Nephron (organoid): Measurements from ENCODE around the gene TMEM117.
"Not testable (repeated sequence)": the region's sequence is repeated elsewhere in the genome, so short reads cannot be mapped to it uniquely, and the experiment has no call there.

Experiments used
- H3K27ac Mint-ChIP-seq, 3 experiments: 2 replicates each; pipeline ENCODE4 v1.8.0; 2020; ENCODE audit warnings: mixed read lengths in 3 of 3, mild to moderate bottlenecking in 2 of 3, moderate library complexity in 1 of 3
- H3K27me3 Mint-ChIP-seq: 2 replicates; pipeline ENCODE4 v1.8.0; 2021; ENCODE audit warnings: low read depth, mild to moderate bottlenecking, moderate library complexity, mixed read lengths
- H3K36me3 Mint-ChIP-seq: 2 replicates; pipeline ENCODE4 v1.8.0; 2020; ENCODE audit warnings: low read depth, mixed read lengths
- H3K4me1 Mint-ChIP-seq: 2 replicates; pipeline ENCODE4 v1.8.0; 2020; ENCODE audit warnings: mixed read lengths
- H3K4me3 Mint-ChIP-seq, 3 experiments: 2 replicates each; pipeline ENCODE4 v1.8.0; 2020; ENCODE audit warnings: mild to moderate bottlenecking in 3 of 3, mixed read lengths in 3 of 3, moderate library complexity in 2 of 3
- H3K9me3 Mint-ChIP-seq: 2 replicates; pipeline ENCODE4 v1.8.0; 2020; ENCODE audit warnings: mixed read lengths
- TF ChIP-seq, protein P1 (sequence below), 3 experiments: fragments of 200-600 bp; sonication (generic); IDR thresholded peaks; one replicate each; pipeline ENCODE4 v1.5.0; 2021; ENCODE audit warnings: antibody characterized with exemption in 3 of 3; ENCODE audit not compliant: unreplicated experiment in 3 of 3

Gene TMEM117

DNA sequence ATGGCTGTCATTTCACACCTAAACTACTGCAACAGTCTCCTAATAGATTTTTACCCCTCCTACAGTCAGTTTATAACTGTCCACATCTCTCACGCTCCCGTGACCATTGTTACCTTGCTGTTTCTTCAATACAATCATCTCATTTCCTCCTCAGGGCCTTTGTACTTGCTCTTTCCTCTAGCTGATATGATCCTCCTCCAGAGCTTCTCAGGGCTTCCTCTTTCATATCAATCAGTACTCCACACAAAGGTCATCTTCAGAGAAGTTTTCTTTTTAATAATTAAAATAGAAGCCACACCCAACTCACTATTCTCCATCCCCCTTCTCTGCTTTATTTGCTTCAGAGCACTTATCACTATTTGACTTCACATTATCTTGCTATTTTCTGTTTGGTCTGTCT, 532.0 kb downstream of the TMEM117 start:
- H3K4me1 Mint-ChIP-seq = no peaks in the 10 kb centered on the region
- TF ChIP-seq, protein P1, sequence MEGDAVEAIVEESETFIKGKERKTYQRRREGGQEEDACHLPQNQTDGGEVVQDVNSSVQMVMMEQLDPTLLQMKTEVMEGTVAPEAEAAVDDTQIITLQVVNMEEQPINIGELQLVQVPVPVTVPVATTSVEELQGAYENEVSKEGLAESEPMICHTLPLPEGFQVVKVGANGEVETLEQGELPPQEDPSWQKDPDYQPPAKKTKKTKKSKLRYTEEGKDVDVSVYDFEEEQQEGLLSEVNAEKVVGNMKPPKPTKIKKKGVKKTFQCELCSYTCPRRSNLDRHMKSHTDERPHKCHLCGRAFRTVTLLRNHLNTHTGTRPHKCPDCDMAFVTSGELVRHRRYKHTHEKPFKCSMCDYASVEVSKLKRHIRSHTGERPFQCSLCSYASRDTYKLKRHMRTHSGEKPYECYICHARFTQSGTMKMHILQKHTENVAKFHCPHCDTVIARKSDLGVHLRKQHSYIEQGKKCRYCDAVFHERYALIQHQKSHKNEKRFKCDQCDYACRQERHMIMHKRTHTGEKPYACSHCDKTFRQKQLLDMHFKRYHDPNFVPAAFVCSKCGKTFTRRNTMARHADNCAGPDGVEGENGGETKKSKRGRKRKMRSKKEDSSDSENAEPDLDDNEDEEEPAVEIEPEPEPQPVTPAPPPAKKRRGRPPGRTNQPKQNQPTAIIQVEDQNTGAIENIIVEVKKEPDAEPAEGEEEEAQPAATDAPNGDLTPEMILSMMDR (IDR thresholded peaks at IDR 0.05; ENCODE audit: unreplicated experiment in 3 of 3) = no peak
- no peaks in the 10 kb centered on the region for H3K36me3 Mint-ChIP-seq
- H3K9me3 Mint-ChIP-seq = no peaks in the 10 kb centered on the region
- H3K4me3 Mint-ChIP-seq = no peak overlapping the region
- no peak overlapping the region for H3K27ac Mint-ChIP-seq
- no peaks in the 10 kb centered on the region for H3K27me3 Mint-ChIP-seq

DNA sequence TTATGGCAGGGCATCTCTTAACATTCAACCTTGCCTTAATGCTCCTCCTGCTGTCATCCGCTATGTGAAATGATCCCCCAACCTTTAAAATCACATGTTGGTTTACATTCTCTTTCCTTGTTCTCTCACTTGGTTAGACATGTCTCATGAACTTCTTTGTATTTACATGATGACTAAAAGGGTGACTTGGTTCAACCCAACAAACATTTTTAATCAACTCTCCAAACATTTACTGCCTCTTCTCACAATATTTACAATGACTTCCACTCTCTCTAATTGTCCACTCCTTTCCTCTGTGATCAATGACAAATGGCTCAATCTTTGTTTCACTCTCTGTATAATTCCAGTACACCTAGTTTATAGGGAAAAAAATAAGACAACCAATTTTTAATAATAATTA, 534.1 kb downstream of the TMEM117 start:
- TF ChIP-seq, protein P1 (IDR thresholded peaks at IDR 0.05; ENCODE audit: unreplicated experiment in 3 of 3) = no peak
- no peak overlapping the region for H3K4me3 Mint-ChIP-seq
- no peaks in the 10 kb centered on the region for H3K9me3 Mint-ChIP-seq
- no peaks in the 10 kb centered on the region for H3K27me3 Mint-ChIP-seq
- H3K4me1 Mint-ChIP-seq = no peaks in the 10 kb centered on the region
- H3K27ac Mint-ChIP-seq = no peak overlapping the region
- H3K36me3 Mint-ChIP-seq = no peaks in the 10 kb centered on the region

DNA sequence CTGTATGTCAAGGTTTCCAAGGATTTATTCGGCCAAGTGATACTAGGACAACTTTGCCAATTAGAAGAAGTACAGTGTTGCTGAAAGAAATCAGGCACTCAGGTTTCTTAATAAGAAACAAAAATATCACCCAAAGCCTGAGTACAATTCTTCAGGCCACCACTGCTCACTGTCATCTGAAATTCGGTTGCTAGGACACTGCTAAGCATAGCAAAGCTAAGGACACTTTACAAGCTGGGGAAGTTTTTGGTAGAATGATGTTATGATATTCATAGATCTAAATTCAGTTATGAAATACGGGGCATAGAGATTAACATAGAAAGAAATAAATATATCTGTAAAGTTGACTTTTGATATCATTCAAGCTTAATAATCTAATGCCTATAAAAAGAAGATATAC, 535.1 kb downstream of the TMEM117 start:
- Mint-ChIP-seq H3K36me3 (no peaks in the 10 kb centered on the region), H3K9me3 (no peaks in the 10 kb centered on the region), H3K27ac (no peak overlapping the region), H3K4me1 (no peaks in the 10 kb centered on the region), H3K4me3 (no peak overlapping the region), H3K27me3 (no peaks in the 10 kb centered on the region)
- TF ChIP-seq, protein P1 (IDR thresholded peaks at IDR 0.05; ENCODE audit: unreplicated experiment in 3 of 3) = no peak

DNA sequence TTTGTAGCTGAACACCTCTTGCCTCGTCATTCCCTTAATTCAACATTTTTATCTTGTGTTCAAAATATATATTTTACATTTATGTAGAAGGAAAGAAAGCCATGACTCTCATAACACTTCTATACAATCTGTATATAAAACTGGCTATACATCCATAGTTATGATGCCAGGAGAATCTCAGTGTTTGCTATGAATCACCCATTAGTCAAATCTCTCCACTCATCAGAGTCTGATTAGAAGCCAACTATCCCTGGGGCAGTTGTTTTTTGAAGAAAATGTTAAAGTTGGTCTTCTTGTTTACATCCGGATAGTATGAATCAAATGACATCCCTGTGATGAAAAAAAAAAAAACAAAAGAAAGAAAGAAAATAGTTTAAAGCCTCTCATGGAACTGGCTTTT, 536.4 kb downstream of the TMEM117 start:
- Mint-ChIP-seq H3K9me3 (no peaks in the 10 kb centered on the region), H3K4me3 (no peak overlapping the region), H3K27me3 (no peaks in the 10 kb centered on the region), H3K4me1 (peaks cover 5% of the 10 kb centered on the region), H3K27ac (no peak overlapping the region), H3K36me3 (no peaks in the 10 kb centered on the region)
- TF ChIP-seq, protein P1 (IDR thresholded peaks at IDR 0.05; ENCODE audit: unreplicated experiment in 3 of 3) = no peak

DNA sequence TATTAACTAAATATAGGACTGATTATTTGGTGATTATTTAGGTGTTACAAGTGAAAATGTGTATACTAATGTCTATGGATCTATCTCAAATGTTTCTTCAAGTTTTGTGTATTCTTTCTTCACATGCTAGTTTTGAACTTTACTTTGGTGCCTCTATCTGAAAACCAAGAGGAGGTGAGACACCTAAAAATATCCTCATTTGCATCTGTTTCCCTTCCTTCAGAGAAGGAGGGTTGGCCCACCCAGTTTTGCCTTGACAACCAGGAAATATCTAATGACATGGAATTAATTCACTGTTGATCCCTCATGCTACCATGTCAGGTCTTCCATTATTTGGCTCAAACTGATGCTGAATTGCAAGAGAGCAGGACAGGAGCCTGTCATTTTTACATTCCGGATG, 539.8 kb downstream of the TMEM117 start:
- no peaks in the 10 kb centered on the region for H3K27me3 Mint-ChIP-seq
- H3K36me3 Mint-ChIP-seq = no peaks in the 10 kb centered on the region
- peaks cover 26% of the 10 kb centered on the region for H3K4me1 Mint-ChIP-seq
- H3K27ac Mint-ChIP-seq = no peak overlapping the region
- TF ChIP-seq, protein P1 (IDR thresholded peaks at IDR 0.05; ENCODE audit: unreplicated experiment in 3 of 3) = no peak
- H3K4me3 Mint-ChIP-seq = no peak overlapping the region
- no peaks in the 10 kb centered on the region for H3K9me3 Mint-ChIP-seq

DNA sequence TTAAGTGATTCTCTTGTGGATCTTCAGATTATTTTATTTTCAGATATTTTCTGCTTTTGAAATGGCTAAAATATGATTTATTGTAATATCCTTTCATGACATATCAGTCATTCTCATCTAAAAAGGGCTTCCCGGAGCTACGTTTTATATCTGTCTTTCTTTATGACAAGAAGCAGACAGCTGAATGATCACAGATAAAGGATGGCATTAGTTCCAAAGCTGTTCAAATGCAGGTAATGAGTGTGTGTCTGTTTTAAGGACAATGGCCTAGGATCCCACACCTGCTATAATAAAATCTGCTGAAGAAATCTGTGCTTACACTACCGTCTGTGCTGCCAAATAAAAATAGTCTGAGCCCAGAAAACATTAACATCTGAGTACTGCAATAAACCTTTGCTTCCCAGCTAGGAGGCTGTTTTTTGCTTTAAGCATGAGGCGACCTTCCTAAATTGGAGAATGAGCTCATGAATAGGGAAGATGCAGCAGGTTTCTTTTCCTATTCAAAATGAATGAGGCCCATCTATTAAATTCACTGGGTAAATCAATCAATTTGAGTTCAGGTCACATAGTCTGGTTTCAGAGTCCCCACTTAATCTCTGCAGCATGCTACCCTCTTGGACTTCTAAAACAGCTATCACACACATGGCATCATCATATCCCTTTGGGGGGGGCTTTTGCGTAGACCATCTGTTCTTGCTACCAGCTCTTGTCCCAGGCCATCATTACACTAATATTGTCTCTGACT, 541.7 kb downstream of the TMEM117 start:
- TF ChIP-seq, protein P1 (IDR thresholded peaks at IDR 0.05; ENCODE audit: unreplicated experiment in 3 of 3) = no peak
- Mint-ChIP-seq H3K9me3 (no peaks in the 10 kb centered on the region), H3K27ac (no peak overlapping the region)

DNA sequence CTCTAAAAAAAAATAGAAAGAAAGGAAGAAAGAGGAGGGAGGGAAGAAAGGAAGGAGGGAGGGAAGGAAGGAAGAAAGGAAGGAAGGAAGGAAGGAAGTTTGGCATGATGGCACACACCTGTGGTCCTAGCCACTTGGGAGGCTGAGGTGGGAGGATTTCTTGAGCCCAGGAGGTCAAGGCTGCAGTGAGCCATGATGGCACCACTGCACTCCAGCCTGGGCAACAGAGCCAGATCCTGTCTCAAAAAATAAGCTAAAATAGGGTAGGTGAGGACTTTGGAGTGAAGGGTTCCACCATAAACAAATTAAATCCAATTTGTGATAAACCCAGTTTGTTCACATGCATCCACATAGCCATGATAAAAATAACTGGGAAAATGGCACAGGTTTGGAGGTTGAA, 543.2 kb downstream of the TMEM117 start:
- peaks cover 38% of the 10 kb centered on the region for H3K4me1 Mint-ChIP-seq
- not testable (repeated sequence) for H3K9me3 Mint-ChIP-seq, H3K27ac Mint-ChIP-seq, H3K36me3 Mint-ChIP-seq, H3K27me3 Mint-ChIP-seq, H3K4me3 Mint-ChIP-seq

More for the DNA sequence above, 541.7 kb downstream of the TMEM117 start:
- Mint-ChIP-seq H3K27me3 (no peaks in the 10 kb centered on the region), H3K4me3 (no peak overlapping the region), H3K36me3 (no peaks in the 10 kb centered on the region), H3K4me1 (peaks cover 33% of the 10 kb centered on the region)
